ENCODE data around the gene GRPEL2.

GRPEL2 gene

GRCh38 chr5:149322518-149322917 is 22.8 kb upstream of the GRPEL2 start:
- H3K27me3 ChIP-seq (ENCODE audit: control insufficient read depth, insufficient read depth, low read length), result no peaks in the 10 kb centered on the region
- H3K9ac ChIP-seq (ENCODE audit: low read depth, low read length), result no peak overlapping the region
- H3K4me3 ChIP-seq (ENCODE audit: low read length), result no peak overlapping the region
- H3K9me3 ChIP-seq (replicated peaks; ENCODE audit: low read length), result no peaks in the 10 kb centered on the region
- no peaks in the 10 kb centered on the region for H3K36me3 ChIP-seq (ENCODE audit: insufficient read depth, low read length)
- H3K4me2 ChIP-seq (ENCODE audit: low read length), result no peak overlapping the region
- peaks cover 25% of the 10 kb centered on the region for H3K4me1 ChIP-seq (ENCODE audit: control insufficient read depth, insufficient read depth, low read length)

- Histone ChIP-seq H3K4me1 (ENCODE audit: control insufficient read depth, insufficient read depth, low read length) (peaks cover 25% of the 10 kb centered on the region), H3K27me3 (ENCODE audit: control insufficient read depth, insufficient read depth, low read length) (no peaks in the 10 kb centered on the region), H3K4me2 (ENCODE audit: low read length) (no peak overlapping the region), H3K9me3 (replicated peaks; ENCODE audit: low read length) (no peaks in the 10 kb centered on the region), H3K36me3 (ENCODE audit: insufficient read depth, low read length) (no peaks in the 10 kb centered on the region), H3K4me3 (ENCODE audit: low read length) (no peak overlapping the region), H3K9ac (ENCODE audit: low read depth, low read length) (peak overlapping the region; percentile 38)
These were observed 22.1 kb upstream of the GRPEL2 start for GRCh38 chr5:149323210-149323609.

GRCh38 chr5:149323621-149324205 is 21.6 kb upstream of the GRPEL2 start:
- Histone ChIP-seq H3K9ac (ENCODE audit: low read depth, low read length) (peak overlapping the region; percentile 38), H3K9me3 (replicated peaks; ENCODE audit: low read length) (no peaks in the 10 kb centered on the region), H3K27me3 (ENCODE audit: control insufficient read depth, insufficient read depth, low read length) (no peaks in the 10 kb centered on the region), H3K4me2 (ENCODE audit: low read length) (no peak overlapping the region), H3K4me1 (ENCODE audit: control insufficient read depth, insufficient read depth, low read length) (peaks cover 25% of the 10 kb centered on the region), H3K36me3 (ENCODE audit: insufficient read depth, low read length) (no peaks in the 10 kb centered on the region), H3K4me3 (ENCODE audit: low read length) (no peak overlapping the region)

GRCh38 chr5:149324641-149325040 is 20.7 kb upstream of the GRPEL2 start:
- no peaks in the 10 kb centered on the region for H3K27me3 ChIP-seq (ENCODE audit: control insufficient read depth, insufficient read depth, low read length)
- no peak overlapping the region for H3K4me2 ChIP-seq (ENCODE audit: low read length)
- H3K9ac ChIP-seq (ENCODE audit: low read depth, low read length), result no peak overlapping the region
- H3K36me3 ChIP-seq (ENCODE audit: insufficient read depth, low read length), result no peaks in the 10 kb centered on the region
- H3K4me3 ChIP-seq (ENCODE audit: low read length), result no peak overlapping the region
- H3K4me1 ChIP-seq (ENCODE audit: control insufficient read depth, insufficient read depth, low read length), result peaks cover 25% of the 10 kb centered on the region
- H3K9me3 ChIP-seq (replicated peaks; ENCODE audit: low read length), result no peaks in the 10 kb centered on the region

- H3K9me3 ChIP-seq (replicated peaks; ENCODE audit: low read length), result no peaks in the 10 kb centered on the region
- H3K4me2 ChIP-seq (ENCODE audit: low read length), result no peak overlapping the region
- H3K9ac ChIP-seq (ENCODE audit: low read depth, low read length), result no peak overlapping the region
- H3K27me3 ChIP-seq (ENCODE audit: control insufficient read depth, insufficient read depth, low read length), result no peaks in the 10 kb centered on the region
- no peaks in the 10 kb centered on the region for H3K36me3 ChIP-seq (ENCODE audit: insufficient read depth, low read length)
- peaks cover 24% of the 10 kb centered on the region for H3K4me1 ChIP-seq (ENCODE audit: control insufficient read depth, insufficient read depth, low read length)
- no peak overlapping the region for H3K4me3 ChIP-seq (ENCODE audit: low read length)
These were observed 20.0 kb upstream of the GRPEL2 start for GRCh38 chr5:149325166-149325735.

GRCh38 chr5:149325894-149326293 is 19.4 kb upstream of the GRPEL2 start:
- Histone ChIP-seq H3K9ac (ENCODE audit: low read depth, low read length) (no peak overlapping the region), H3K4me3 (ENCODE audit: low read length) (no peak overlapping the region), H3K4me2 (ENCODE audit: low read length) (no peak overlapping the region), H3K27me3 (ENCODE audit: control insufficient read depth, insufficient read depth, low read length) (no peaks in the 10 kb centered on the region), H3K9me3 (replicated peaks; ENCODE audit: low read length) (no peaks in the 10 kb centered on the region), H3K36me3 (ENCODE audit: insufficient read depth, low read length) (no peaks in the 10 kb centered on the region), H3K4me1 (ENCODE audit: control insufficient read depth, insufficient read depth, low read length) (peaks cover 18% of the 10 kb centered on the region)

GRCh38 chr5:149326611-149327010 is 18.7 kb upstream of the GRPEL2 start:
- Histone ChIP-seq H3K4me1 (ENCODE audit: control insufficient read depth, insufficient read depth, low read length) (peaks cover 12% of the 10 kb centered on the region), H3K9ac (ENCODE audit: low read depth, low read length) (no peak overlapping the region), H3K36me3 (ENCODE audit: insufficient read depth, low read length) (no peaks in the 10 kb centered on the region)

GRCh38 chr5:149328177-149328576 is 17.1 kb upstream of the GRPEL2 start:
- no peaks in the 10 kb centered on the region for H3K36me3 ChIP-seq (ENCODE audit: insufficient read depth, low read length)

More at GRCh38 chr5:149326611-149327010, 18.7 kb upstream of the GRPEL2 start:
- Histone ChIP-seq H3K4me2 (ENCODE audit: low read length) (no peak overlapping the region), H3K27me3 (ENCODE audit: control insufficient read depth, insufficient read depth, low read length) (no peaks in the 10 kb centered on the region), H3K4me3 (ENCODE audit: low read length) (no peak overlapping the region), H3K9me3 (replicated peaks; ENCODE audit: low read length) (no peaks in the 10 kb centered on the region)

GRCh38 chr5:149333711-149334443 is 11.4 kb upstream of the GRPEL2 start:
- Histone ChIP-seq H3K4me3 (ENCODE audit: low read length) (no peak overlapping the region), H3K9ac (ENCODE audit: low read depth, low read length) (peak overlapping the region; percentile 8), H3K9me3 (replicated peaks; ENCODE audit: low read length) (no peaks in the 10 kb centered on the region), H3K4me1 (ENCODE audit: control insufficient read depth, insufficient read depth, low read length) (peaks cover 34% of the 10 kb centered on the region), H3K36me3 (ENCODE audit: insufficient read depth, low read length) (no peaks in the 10 kb centered on the region), H3K4me2 (ENCODE audit: low read length) (peak overlapping the region; percentile 13), H3K27me3 (ENCODE audit: control insufficient read depth, insufficient read depth, low read length) (no peaks in the 10 kb centered on the region)

More at GRCh38 chr5:149328177-149328576, 17.1 kb upstream of the GRPEL2 start:
- no peaks in the 10 kb centered on the region for H3K9me3 ChIP-seq (replicated peaks; ENCODE audit: low read length)
- peaks cover 13% of the 10 kb centered on the region for H3K4me1 ChIP-seq (ENCODE audit: control insufficient read depth, insufficient read depth, low read length)
- H3K4me2 ChIP-seq (ENCODE audit: low read length), result no peak overlapping the region
- no peak overlapping the region for H3K9ac ChIP-seq (ENCODE audit: low read depth, low read length)
- no peaks in the 10 kb centered on the region for H3K27me3 ChIP-seq (ENCODE audit: control insufficient read depth, insufficient read depth, low read length)
- H3K4me3 ChIP-seq (ENCODE audit: low read length), result no peak overlapping the region

- Histone ChIP-seq H3K36me3 (ENCODE audit: insufficient read depth, low read length) (no peaks in the 10 kb centered on the region), H3K27me3 (ENCODE audit: control insufficient read depth, insufficient read depth, low read length) (no peaks in the 10 kb centered on the region), H3K4me3 (ENCODE audit: low read length) (no peak overlapping the region), H3K9ac (ENCODE audit: low read depth, low read length) (no peak overlapping the region), H3K4me1 (ENCODE audit: control insufficient read depth, insufficient read depth, low read length) (peaks cover 34% of the 10 kb centered on the region), H3K9me3 (replicated peaks; ENCODE audit: low read length) (no peaks in the 10 kb centered on the region), H3K4me2 (ENCODE audit: low read length) (no peak overlapping the region)
These were observed 7.6 kb upstream of the GRPEL2 start for GRCh38 chr5:149337736-149338135.

GRCh38 chr5:149338364-149338763 is 6.9 kb upstream of the GRPEL2 start:
- Histone ChIP-seq H3K4me2 (ENCODE audit: low read length) (peak overlapping the region; percentile 10), H3K4me3 (ENCODE audit: low read length) (no peak overlapping the region), H3K4me1 (ENCODE audit: control insufficient read depth, insufficient read depth, low read length) (peaks cover 28% of the 10 kb centered on the region), H3K27me3 (ENCODE audit: control insufficient read depth, insufficient read depth, low read length) (no peaks in the 10 kb centered on the region), H3K9ac (ENCODE audit: low read depth, low read length) (no peak overlapping the region), H3K9me3 (replicated peaks; ENCODE audit: low read length) (no peaks in the 10 kb centered on the region), H3K36me3 (ENCODE audit: insufficient read depth, low read length) (no peaks in the 10 kb centered on the region)
